Peyer's patch (tissue), 4 donors: ENCODE measurements around the gene FAM170B. TPM values are rescaled to one million over a fixed set of nuclear protein-coding genes. Genes with fewer than 3 reads are reported as not detected.

Source experiments
- DNase-seq, 3 donors: peaks; one replicate each; pipeline ENCODE4 v3.0.0-alpha.2; 2017 to 2019
- H3K27ac ChIP-seq, 4 donors: fragments of 200-600 bp; sonication (generic); one replicate each; pipeline ENCODE4 v1.5.1; 2016 to 2019
- H3K27me3 ChIP-seq, 2 donors: fragments of 200-600 bp; sonication (generic); one replicate each; pipeline ENCODE4 v1.5.1; 2019
- H3K36me3 ChIP-seq, 3 donors: fragments of 200-600 bp; sonication (generic); one replicate each; pipeline ENCODE4 v1.5.1; 2016 to 2019
- H3K4me1 ChIP-seq, 4 donors: fragments of 200-600 bp; sonication (generic); one replicate each; pipeline ENCODE4 v1.5.1; 2016 to 2019
- H3K4me3 ChIP-seq, 4 donors: fragments of 200-600 bp; sonication (generic); 1 replicate in 3 of 4; 2 replicates in 1 of 4; pipeline ENCODE4 v1.5.1; 2016 to 2019; ENCODE audit warnings: mild to moderate bottlenecking in 1 of 4
- H3K9me3 ChIP-seq, 4 donors: fragments of 200-600 bp; sonication (generic); one replicate each; pipeline ENCODE4 v1.5.1; 2016 to 2019; ENCODE audit warnings: mild to moderate bottlenecking in 1 of 4
- CTCF ChIP-seq, 6 experiments: fragments of 450-650 bp in 4 of 6; fragments of 200-600 bp in 2 of 6; sonication (generic) in 1 of 6; IDR thresholded peaks; one replicate each; pipeline ENCODE4 v1.5.1; 2017 to 2019; ENCODE audit warnings: antibody characterized with exemption in 6 of 6, mild to moderate bottlenecking in 3 of 6, moderate library complexity in 1 of 6
- POLR2A ChIP-seq, 2 donors: fragments of 450-650 bp; IDR thresholded peaks; one replicate each; pipeline ENCODE4 v1.5.1; 2017; ENCODE audit warnings: antibody characterized with exemption in 2 of 2, mild to moderate bottlenecking in 2 of 2, moderate library complexity in 2 of 2
- total RNA-seq, 4 donors: library from RNA; depleted of rRNA; stranded (reverse); fragments of >200 nt; gene quantifications; one replicate each; pipeline ENCODE4 v1.1.0, GENCODE V29; 2016

The FAM170B gene
- total RNA-seq, 4 donors from 2014 or later: not detected

- H3K9me3 ChIP-seq: no peaks in the 10 kb centered on the region
- no peak overlapping the region for H3K4me3 ChIP-seq
- H3K27ac ChIP-seq: no peak overlapping the region
- no peaks in the 10 kb centered on the region for H3K4me1 ChIP-seq
- no peaks in the 10 kb centered on the region for H3K36me3 ChIP-seq
- no peak for DNase-seq
- no peaks in the 10 kb centered on the region for H3K27me3 ChIP-seq
- no peak for TF ChIP-seq POLR2A (IDR thresholded peaks at IDR 0.05)
- TF ChIP-seq CTCF (IDR thresholded peaks at IDR 0.05): no peak
These were observed 9.6 kb downstream of the FAM170B start for GRCh38 chr10:49123981-49124950.

- no peak for TF ChIP-seq CTCF (IDR thresholded peaks at IDR 0.05)
- no peak for TF ChIP-seq POLR2A (IDR thresholded peaks at IDR 0.05)
- Histone ChIP-seq H3K4me3 (no peak overlapping the region), H3K27me3 (no peaks in the 10 kb centered on the region), H3K4me1 (no peaks in the 10 kb centered on the region), H3K9me3 (no peaks in the 10 kb centered on the region), H3K36me3 (no peaks in the 10 kb centered on the region), H3K27ac (no peak overlapping the region)
- DNase-seq: no peak
These were observed 12.9 kb downstream of the FAM170B start for GRCh38 chr10:49120911-49121310.

- TF ChIP-seq CTCF (IDR thresholded peaks at IDR 0.05) (no peak), POLR2A (IDR thresholded peaks at IDR 0.05) (no peak)
- DNase-seq: no peak
- Histone ChIP-seq H3K36me3 (no peaks in the 10 kb centered on the region), H3K4me1 (no peaks in the 10 kb centered on the region), H3K27ac (no peak overlapping the region), H3K27me3 (no peaks in the 10 kb centered on the region), H3K4me3 (no peak overlapping the region), H3K9me3 (no peaks in the 10 kb centered on the region)
These were observed 14.1 kb downstream of the FAM170B start for GRCh38 chr10:49119746-49120145.

GRCh38 chr10:49118430-49119074, 15.3 kb downstream of the FAM170B start:
- DNase-seq: no peak
- no peaks in the 10 kb centered on the region for H3K27me3 ChIP-seq
- no peak overlapping the region for H3K27ac ChIP-seq
- no peak for TF ChIP-seq CTCF (IDR thresholded peaks at IDR 0.05)
- no peak for TF ChIP-seq POLR2A (IDR thresholded peaks at IDR 0.05)
- H3K4me1 ChIP-seq: no peaks in the 10 kb centered on the region
- no peaks in the 10 kb centered on the region for H3K36me3 ChIP-seq
- H3K9me3 ChIP-seq: no peaks in the 10 kb centered on the region
- H3K4me3 ChIP-seq: no peak overlapping the region

GRCh38 chr10:49117376-49118070, 16.3 kb downstream of the FAM170B start:
- H3K9me3 ChIP-seq: no peaks in the 10 kb centered on the region
- no peaks in the 10 kb centered on the region for H3K27me3 ChIP-seq
- H3K4me1 ChIP-seq: no peaks in the 10 kb centered on the region
- no peaks in the 10 kb centered on the region for H3K36me3 ChIP-seq
- no peak overlapping the region for H3K27ac ChIP-seq
- TF ChIP-seq CTCF (IDR thresholded peaks at IDR 0.05) (no peak), POLR2A (IDR thresholded peaks at IDR 0.05) (no peak)
- no peak for DNase-seq
- no peak overlapping the region for H3K4me3 ChIP-seq
